C4-2B (cell line): ENCODE results near the gene CCDC171.

ENCODE experiments used
- ZFX ChIP-seq: fragments of 450-650 bp; IDR thresholded peaks from 2 replicates; pipeline ENCODE4 v1.6.1; 2017
- TF ChIP-seq, protein P1 (sequence below): fragments of 450-650 bp; conservative IDR thresholded peaks from 2 replicates; pipeline ENCODE4 v1.5.1; 2017; ENCODE audit warnings: mild to moderate bottlenecking

DNA sequence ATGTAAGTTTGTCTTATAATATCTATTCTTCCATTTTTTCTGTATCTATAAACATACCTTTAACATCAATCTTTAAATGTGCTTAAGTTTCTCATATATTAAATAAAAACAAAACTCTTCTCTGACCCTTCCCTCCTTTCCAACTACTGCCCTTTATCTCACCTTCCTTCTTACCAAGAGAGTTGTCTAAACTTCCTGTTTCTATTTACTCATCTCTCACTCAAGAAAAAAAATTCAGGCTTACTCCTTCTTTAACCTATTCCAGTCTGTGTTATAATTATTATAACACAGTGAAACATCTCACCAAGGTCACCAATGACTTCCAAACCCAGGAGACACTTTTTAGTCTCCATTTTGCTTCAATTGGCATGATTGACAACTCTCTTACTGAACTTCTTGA lies 140.9 kb downstream of the CCDC171 start:
- TF ChIP-seq, protein P1, sequence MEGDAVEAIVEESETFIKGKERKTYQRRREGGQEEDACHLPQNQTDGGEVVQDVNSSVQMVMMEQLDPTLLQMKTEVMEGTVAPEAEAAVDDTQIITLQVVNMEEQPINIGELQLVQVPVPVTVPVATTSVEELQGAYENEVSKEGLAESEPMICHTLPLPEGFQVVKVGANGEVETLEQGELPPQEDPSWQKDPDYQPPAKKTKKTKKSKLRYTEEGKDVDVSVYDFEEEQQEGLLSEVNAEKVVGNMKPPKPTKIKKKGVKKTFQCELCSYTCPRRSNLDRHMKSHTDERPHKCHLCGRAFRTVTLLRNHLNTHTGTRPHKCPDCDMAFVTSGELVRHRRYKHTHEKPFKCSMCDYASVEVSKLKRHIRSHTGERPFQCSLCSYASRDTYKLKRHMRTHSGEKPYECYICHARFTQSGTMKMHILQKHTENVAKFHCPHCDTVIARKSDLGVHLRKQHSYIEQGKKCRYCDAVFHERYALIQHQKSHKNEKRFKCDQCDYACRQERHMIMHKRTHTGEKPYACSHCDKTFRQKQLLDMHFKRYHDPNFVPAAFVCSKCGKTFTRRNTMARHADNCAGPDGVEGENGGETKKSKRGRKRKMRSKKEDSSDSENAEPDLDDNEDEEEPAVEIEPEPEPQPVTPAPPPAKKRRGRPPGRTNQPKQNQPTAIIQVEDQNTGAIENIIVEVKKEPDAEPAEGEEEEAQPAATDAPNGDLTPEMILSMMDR = no peak
- TF ChIP-seq ZFX = no peak
